Astrocyte (in vitro differentiated cells and primary cell): Measurements from ENCODE around the gene SSH2.

Source experiments
- EZH2 ChIP-seq: IDR thresholded peaks from 2 replicates; pipeline ENCODE4 v1.6.1; 2012; ENCODE audit warnings: mild to moderate bottlenecking, low read length, inconsistent platforms; ENCODE audit not compliant: insufficient read depth
- TF ChIP-seq, protein P1 (sequence below): IDR thresholded peaks from 2 replicates; pipeline ENCODE4 v1.5.1; 2011; ENCODE audit warnings: low read depth, mild to moderate bottlenecking, inconsistent platforms, low read length, moderate library complexity; ENCODE audit not compliant: insufficient read depth

DNA sequence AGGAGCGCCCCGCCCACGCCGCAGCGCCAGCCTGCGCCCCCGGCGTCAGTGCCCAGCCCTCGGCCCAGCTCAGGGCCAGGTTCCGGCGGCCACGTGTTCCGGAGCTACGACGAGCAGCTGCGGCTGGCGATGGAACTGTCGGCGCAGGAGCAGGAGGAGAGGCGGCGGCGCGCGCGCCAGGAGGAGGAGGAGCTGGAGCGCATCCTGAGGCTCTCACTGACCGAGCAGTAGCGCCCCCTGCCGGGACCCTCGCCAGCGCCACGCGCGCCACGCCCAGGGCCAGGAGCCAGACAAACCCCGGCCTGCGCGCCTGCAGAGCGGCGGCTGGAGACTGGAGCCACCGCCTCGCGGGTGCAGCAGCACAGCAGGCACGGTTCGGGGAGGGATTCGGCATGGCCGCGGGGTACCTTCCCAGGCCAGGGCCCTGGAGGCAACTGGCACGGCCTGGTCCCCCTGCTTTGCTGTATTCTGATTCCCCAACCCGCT lies 316.6 kb downstream of the SSH2 start:
- TF ChIP-seq, protein P1, sequence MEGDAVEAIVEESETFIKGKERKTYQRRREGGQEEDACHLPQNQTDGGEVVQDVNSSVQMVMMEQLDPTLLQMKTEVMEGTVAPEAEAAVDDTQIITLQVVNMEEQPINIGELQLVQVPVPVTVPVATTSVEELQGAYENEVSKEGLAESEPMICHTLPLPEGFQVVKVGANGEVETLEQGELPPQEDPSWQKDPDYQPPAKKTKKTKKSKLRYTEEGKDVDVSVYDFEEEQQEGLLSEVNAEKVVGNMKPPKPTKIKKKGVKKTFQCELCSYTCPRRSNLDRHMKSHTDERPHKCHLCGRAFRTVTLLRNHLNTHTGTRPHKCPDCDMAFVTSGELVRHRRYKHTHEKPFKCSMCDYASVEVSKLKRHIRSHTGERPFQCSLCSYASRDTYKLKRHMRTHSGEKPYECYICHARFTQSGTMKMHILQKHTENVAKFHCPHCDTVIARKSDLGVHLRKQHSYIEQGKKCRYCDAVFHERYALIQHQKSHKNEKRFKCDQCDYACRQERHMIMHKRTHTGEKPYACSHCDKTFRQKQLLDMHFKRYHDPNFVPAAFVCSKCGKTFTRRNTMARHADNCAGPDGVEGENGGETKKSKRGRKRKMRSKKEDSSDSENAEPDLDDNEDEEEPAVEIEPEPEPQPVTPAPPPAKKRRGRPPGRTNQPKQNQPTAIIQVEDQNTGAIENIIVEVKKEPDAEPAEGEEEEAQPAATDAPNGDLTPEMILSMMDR: peak; percentile 31
- no peak for TF ChIP-seq EZH2
